GM12872 (cell line): ENCODE measurements around the gene PRR9.

Source experiments
- CTCF ChIP-seq: IDR thresholded peaks from 3 replicates; pipeline ENCODE4 v1.5.1; 2011; ENCODE audit warnings: low read depth, mild to moderate bottlenecking, low read length, moderate library complexity; ENCODE audit not compliant: insufficient read depth

Gene PRR9

GRCh38 chr1:153245466-153245865, 28.1 kb downstream of the PRR9 start:
- TF ChIP-seq CTCF = no peak

- TF ChIP-seq CTCF = no peak
Measured at GRCh38 chr1:153246018-153246417, 28.6 kb downstream of the PRR9 start.

- no peak for TF ChIP-seq CTCF
Measured at GRCh38 chr1:153246825-153247224, 29.4 kb downstream of the PRR9 start.

GRCh38 chr1:153248176-153248879, 30.9 kb downstream of the PRR9 start:
- no peak for TF ChIP-seq CTCF

GRCh38 chr1:153250166-153250565, 32.8 kb downstream of the PRR9 start:
- no peak for TF ChIP-seq CTCF

GRCh38 chr1:153251087-153251486, 33.7 kb downstream of the PRR9 start:
- TF ChIP-seq CTCF = no peak

GRCh38 chr1:153251562-153251961, 34.2 kb downstream of the PRR9 start:
- no peak for TF ChIP-seq CTCF
